Measurements from ENCODE around the gene NUDT9. TPM values are rescaled to one million over a fixed set of nuclear protein-coding genes. Genes with fewer than 3 reads are reported as not detected.
"Not testable (repeated sequence)": the region's sequence is repeated elsewhere in the genome, so short reads cannot be mapped to it uniquely, and the experiment has no call there.

The NUDT9 gene
- total RNA-seq, 4 donors from 2014 or later = 20.4 to 38.2 (median 28.4) TPM

DNA sequence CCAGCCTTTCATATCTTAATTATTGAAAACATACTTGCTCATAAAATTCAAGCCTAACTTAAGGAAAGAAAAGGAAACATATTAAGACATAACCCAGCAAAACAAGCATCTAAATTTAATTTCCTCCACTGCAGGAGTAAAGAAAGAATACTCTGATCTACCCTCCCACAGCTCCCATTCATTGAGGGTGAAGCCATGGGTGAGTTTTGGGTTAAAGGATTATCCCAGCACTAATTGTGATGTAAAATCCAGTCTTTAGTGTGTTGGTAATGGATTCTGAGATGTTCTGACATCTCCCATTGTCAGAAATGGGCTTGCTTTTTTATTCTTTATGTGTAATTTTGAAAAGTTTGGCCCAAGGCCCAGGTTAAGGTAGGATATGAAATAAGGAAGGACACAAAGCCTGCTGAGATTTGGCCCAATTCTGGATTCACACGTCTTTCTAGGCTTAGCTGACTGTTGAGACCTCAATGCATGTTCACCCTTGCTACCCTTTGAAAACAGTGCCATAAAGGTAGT, 56.4 kb downstream of the NUDT9 start:
- Histone ChIP-seq H3K27ac (no peak overlapping the region), H3K4me1 (peaks cover 0 to 4% of the 10 kb centered on the region in 2 donors), H3K4me3 (replicated peaks in 1 of 3) (no peak overlapping the region), H3K27me3 (no peaks in the 10 kb centered on the region), H3K36me3 (no peaks in the 10 kb centered on the region), H3K9me3 (no peaks in the 10 kb centered on the region)
- 86 to 87% methylated on average over 1 of the region's 1 CpG for WGBS, 2 donors
- intact Hi-C loops (cut with DNase I) = no loop called here
- no peak for DNase-seq
- no peak for TF ChIP-seq POLR2A (IDR thresholded peaks at IDR 0.05)
- TF ChIP-seq, protein P1, sequence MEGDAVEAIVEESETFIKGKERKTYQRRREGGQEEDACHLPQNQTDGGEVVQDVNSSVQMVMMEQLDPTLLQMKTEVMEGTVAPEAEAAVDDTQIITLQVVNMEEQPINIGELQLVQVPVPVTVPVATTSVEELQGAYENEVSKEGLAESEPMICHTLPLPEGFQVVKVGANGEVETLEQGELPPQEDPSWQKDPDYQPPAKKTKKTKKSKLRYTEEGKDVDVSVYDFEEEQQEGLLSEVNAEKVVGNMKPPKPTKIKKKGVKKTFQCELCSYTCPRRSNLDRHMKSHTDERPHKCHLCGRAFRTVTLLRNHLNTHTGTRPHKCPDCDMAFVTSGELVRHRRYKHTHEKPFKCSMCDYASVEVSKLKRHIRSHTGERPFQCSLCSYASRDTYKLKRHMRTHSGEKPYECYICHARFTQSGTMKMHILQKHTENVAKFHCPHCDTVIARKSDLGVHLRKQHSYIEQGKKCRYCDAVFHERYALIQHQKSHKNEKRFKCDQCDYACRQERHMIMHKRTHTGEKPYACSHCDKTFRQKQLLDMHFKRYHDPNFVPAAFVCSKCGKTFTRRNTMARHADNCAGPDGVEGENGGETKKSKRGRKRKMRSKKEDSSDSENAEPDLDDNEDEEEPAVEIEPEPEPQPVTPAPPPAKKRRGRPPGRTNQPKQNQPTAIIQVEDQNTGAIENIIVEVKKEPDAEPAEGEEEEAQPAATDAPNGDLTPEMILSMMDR (IDR thresholded peaks at IDR 0.05) = no peak

DNA sequence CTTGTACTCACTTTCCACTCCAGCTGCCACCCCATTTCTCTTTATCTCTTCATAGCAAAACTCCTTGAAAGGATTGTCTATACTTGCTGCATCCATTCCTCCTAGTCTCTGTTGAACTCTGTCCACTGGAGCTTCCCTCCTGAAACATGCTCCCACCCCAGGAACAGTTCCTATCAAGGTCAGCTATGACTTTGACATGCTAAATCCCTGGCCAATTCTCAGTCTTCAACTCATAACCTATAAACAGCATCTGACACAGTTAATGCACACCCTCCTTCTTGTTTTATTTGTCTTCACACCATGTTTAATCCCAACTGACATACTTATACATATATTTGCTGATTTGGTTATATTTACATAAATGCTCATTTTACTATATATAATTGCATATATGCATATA, 59.0 kb downstream of the NUDT9 start:
- H3K27me3 ChIP-seq = no peaks in the 10 kb centered on the region
- TF ChIP-seq POLR2A (IDR thresholded peaks at IDR 0.05) = no peak
- TF ChIP-seq, protein P1 (IDR thresholded peaks at IDR 0.05) = no peak
- H3K27ac ChIP-seq = no peak overlapping the region
- H3K36me3 ChIP-seq = no peaks in the 10 kb centered on the region
- intact Hi-C loops (cut with DNase I) = no loop called here
- H3K9me3 ChIP-seq = no peaks in the 10 kb centered on the region
- no peak overlapping the region for H3K4me3 ChIP-seq (replicated peaks in 1 of 3)
- peaks cover 0 to 4% of the 10 kb centered on the region in 2 donors for H3K4me1 ChIP-seq
- no peak for DNase-seq

DNA sequence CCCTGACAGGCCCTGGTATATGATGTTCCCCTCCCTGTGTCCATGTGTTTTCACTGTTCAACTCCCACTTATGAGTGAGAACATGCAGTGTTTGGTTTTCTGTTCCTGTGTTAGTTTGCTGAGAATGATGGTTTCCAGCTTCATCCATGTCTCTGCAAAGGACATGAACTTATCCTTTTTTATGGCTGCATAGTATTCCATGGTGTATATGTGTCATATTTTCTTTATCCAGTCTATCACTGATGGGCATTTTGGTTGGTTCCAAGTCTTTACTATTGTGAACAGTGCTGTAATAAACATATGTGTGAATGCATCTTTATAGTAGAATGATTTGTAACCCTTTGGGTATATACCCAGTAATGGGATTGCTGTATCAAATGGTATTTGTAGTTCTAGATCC, 60.9 kb downstream of the NUDT9 start:
- H3K4me1 ChIP-seq; H3K27ac ChIP-seq; H3K36me3 ChIP-seq; H3K27me3 ChIP-seq; DNase-seq; H3K9me3 ChIP-seq; intact Hi-C loops (cut with DNase I); H3K4me3 ChIP-seq (replicated peaks in 1 of 3): not testable (repeated sequence)

DNA sequence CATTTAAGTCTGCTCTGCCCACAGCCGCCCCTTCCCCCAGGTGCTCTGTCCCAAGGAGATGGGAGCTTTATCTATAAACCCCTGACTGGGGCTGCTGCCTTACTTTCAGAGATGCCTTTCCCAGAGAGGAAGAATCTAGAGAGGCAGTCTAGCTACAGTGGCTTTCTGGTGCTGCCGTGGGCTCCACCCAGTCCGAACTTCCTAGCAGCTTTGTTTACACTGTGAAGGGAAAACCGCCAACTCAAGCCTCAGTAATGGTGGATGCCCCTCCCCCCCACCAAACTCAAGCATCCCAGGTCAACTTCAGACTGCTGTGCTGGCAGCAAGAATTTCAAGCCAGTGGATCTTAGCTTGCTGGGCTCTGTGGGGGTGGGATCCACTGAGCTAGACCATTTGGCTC, 66.3 kb downstream of the NUDT9 start:
- WGBS, 2 donors = 53 to 61% methylated on average over 4 of the region's 4 CpGs
- DNase-seq = peak in 1 of 2 donors; percentile 7
- H3K4me3 ChIP-seq (replicated peaks in 1 of 3); intact Hi-C loops (cut with DNase I); H3K27me3 ChIP-seq; H3K9me3 ChIP-seq; H3K27ac ChIP-seq; H3K4me1 ChIP-seq; H3K36me3 ChIP-seq: not testable (repeated sequence)

DNA sequence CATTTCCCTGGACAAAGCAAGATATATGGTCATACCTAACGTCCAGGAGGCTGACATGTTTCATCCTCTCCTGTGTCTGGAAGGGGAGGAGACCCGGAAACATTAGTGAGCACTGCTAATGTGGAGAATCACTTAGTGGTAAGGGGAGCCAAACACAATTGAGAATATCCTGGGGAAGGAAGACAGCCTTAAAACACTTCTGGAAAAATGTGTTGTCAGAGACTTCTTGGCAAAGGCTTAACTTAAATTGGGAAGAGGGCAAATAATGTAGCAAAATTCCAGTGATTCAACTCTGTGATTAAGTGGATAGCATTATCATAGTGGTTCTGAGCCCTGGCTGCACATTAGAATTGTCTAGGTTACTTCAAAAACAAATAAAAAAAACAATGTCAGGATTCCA, 67.3 kb downstream of the NUDT9 start:
- H3K4me3 ChIP-seq (replicated peaks in 1 of 3) = no peak overlapping the region
- no peaks in the 10 kb centered on the region for H3K9me3 ChIP-seq
- no peaks in the 10 kb centered on the region for H3K4me1 ChIP-seq
- whole genome bisulfite sequencing, 2 donors = 63 to 82% methylated on average over 2 of the region's 2 CpGs
- H3K36me3 ChIP-seq = no peaks in the 10 kb centered on the region
- TF ChIP-seq, protein P1 (IDR thresholded peaks at IDR 0.05) = no peak
- TF ChIP-seq POLR2A (IDR thresholded peaks at IDR 0.05) = no peak
- no peak overlapping the region for H3K27ac ChIP-seq
- intact Hi-C loops (cut with DNase I) = no loop called here
- DNase-seq = no peak
- H3K27me3 ChIP-seq = no peaks in the 10 kb centered on the region

DNA sequence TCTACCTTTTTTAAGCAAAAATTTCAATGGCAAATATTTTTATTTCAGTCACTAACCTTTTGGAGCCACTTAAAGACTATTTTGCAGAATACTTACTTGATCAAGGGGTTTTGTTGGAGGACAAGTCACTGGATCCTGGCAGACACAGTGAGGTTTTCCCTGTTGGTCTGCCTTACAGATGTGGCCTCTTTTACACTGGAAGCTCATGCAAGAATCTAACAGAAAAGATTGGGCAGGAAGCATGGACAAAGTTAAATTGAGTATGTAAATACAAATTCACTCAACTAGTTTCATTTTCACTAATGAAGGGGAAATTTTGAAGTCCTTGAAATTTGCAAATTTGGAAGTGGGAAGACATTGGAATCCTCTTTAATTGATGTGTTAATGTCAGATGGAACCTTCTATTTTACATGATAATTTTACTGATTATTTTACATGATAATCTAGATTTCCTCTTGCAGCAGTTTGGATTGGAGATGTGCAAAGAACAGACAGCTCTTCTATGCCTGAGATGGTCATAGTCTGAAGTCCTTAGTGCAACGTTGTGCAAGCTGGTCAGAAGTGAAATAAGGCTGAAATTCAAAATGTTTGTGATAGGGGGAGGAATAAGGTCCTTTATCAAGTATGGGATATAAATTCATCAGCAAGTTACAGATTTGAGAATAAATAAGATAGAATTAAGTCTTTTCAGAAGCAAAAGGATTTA, 68.4 kb downstream of the NUDT9 start:
- Histone ChIP-seq H3K9me3 (no peaks in the 10 kb centered on the region), H3K27me3 (no peaks in the 10 kb centered on the region), H3K36me3 (no peaks in the 10 kb centered on the region), H3K4me3 (replicated peaks in 1 of 3) (no peak overlapping the region), H3K27ac (no peak overlapping the region), H3K4me1 (no peaks in the 10 kb centered on the region)
- intact Hi-C loops (cut with DNase I) = no loop called here
- WGBS, 2 donors = 70 to 80% methylated on average over 1 of the region's 1 CpG
- no peak for DNase-seq
- TF ChIP-seq POLR2A (IDR thresholded peaks at IDR 0.05) = no peak
- TF ChIP-seq, protein P1 (IDR thresholded peaks at IDR 0.05) = no peak

Data from thyroid gland (tissue), 4 donors.